Bronchial epithelial cell (primary cell): Measurements from ENCODE around the gene HHIPL1. TPM values are rescaled to one million over a fixed set of nuclear protein-coding genes. Genes with fewer than 3 reads are reported as not detected.
A peak's percentile ranks its signal among the peaks of the same experiment; 100 is the strongest.

ENCODE experiments used
- DNase-seq: peaks from one replicate; pipeline ENCODE4 v3.0.0-alpha.2; 2010; ENCODE audit warnings: low read depth
- FAIRE-seq: peaks from 2 replicates; lab custom pipeline; 2011; peaks lifted over from hg19 to GRCh38; lab: Jason Lieb, UNC
- H3K27me3 ChIP-seq: 2 replicates; pipeline ENCODE4 v1.5.1; 2011; ENCODE audit warnings: low read length; ENCODE audit not compliant: control insufficient read depth, insufficient read depth
- H3K36me3 ChIP-seq: 2 replicates; pipeline ENCODE4 v1.5.1; 2011; ENCODE audit warnings: low read length; ENCODE audit not compliant: control insufficient read depth, insufficient read depth
- H3K4me3 ChIP-seq: 2 replicates; pipeline ENCODE4 v1.5.1; 2011; ENCODE audit warnings: mild to moderate bottlenecking, low read depth, low read length, control low read depth
- total RNA-seq: library from RNA; depleted of rRNA; stranded (reverse); fragments of >200 nt; gene quantifications from 2 replicates; pipeline ENCODE4 v1.2.1, GENCODE V29; 2014
- TF ChIP-seq, protein P1 (sequence below): IDR thresholded peaks from 2 replicates; pipeline ENCODE4 v1.5.1; 2011; ENCODE audit warnings: mild to moderate bottlenecking, moderate library complexity, low read length, control low read depth, inconsistent platforms; ENCODE audit not compliant: insufficient read depth, severe bottlenecking

Gene HHIPL1
- total RNA-seq, 1 donor from 2014 or later: 0.53 TPM

DNA sequence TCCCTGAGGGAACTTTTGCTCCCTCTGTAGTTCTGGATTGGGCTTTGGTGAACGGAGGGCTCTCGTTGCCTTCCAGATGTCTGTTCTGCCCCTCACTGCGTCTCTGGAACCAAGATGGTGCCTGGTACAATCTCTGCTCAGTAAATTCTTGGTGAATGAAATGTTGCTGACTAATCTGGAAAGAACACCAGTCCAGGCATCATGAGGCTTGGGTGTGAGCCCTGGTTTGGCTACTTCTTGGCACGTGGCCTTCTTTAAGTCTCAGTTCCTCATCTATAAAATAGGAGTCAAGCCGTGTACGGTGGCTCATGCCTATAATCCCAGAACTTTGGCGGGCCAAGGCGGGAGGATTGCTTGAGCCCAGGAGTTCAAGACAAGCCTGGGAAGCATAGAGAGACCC lies 4.3 kb downstream of the HHIPL1 start:
- Histone ChIP-seq H3K27me3 (peaks cover 2% of the 10 kb centered on the region), H3K4me3 (no peak overlapping the region), H3K36me3 (no peaks in the 10 kb centered on the region)
- no peak for FAIRE-seq
- peak; percentile 18 for DNase-seq
- TF ChIP-seq, protein P1, sequence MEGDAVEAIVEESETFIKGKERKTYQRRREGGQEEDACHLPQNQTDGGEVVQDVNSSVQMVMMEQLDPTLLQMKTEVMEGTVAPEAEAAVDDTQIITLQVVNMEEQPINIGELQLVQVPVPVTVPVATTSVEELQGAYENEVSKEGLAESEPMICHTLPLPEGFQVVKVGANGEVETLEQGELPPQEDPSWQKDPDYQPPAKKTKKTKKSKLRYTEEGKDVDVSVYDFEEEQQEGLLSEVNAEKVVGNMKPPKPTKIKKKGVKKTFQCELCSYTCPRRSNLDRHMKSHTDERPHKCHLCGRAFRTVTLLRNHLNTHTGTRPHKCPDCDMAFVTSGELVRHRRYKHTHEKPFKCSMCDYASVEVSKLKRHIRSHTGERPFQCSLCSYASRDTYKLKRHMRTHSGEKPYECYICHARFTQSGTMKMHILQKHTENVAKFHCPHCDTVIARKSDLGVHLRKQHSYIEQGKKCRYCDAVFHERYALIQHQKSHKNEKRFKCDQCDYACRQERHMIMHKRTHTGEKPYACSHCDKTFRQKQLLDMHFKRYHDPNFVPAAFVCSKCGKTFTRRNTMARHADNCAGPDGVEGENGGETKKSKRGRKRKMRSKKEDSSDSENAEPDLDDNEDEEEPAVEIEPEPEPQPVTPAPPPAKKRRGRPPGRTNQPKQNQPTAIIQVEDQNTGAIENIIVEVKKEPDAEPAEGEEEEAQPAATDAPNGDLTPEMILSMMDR: no peak

DNA sequence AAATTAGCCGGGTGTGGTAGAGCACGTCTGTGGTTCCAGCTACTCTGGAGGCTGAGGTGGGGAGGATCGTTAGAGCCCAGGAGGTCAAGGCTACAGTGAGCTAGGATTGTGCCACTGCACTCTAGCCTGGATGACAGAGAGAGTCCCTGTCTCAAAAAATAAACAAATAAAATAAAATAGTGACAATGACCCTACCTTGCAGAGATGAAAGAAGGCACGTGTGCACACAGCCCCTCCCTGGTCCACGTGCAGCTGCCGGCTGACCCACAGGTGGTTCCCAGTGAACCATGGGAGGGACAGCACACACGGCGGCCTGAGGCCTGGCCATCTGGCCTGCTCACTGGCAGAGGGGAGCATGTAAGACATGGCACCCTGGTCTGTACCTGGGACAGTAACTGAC lies 4.7 kb downstream of the HHIPL1 start:
- DNase-seq (no peak), FAIRE-seq (no peak)
- H3K4me3 ChIP-seq: no peak overlapping the region
- H3K36me3 ChIP-seq: no peaks in the 10 kb centered on the region
- no peaks in the 10 kb centered on the region for H3K27me3 ChIP-seq
- TF ChIP-seq, protein P1: no peak

DNA sequence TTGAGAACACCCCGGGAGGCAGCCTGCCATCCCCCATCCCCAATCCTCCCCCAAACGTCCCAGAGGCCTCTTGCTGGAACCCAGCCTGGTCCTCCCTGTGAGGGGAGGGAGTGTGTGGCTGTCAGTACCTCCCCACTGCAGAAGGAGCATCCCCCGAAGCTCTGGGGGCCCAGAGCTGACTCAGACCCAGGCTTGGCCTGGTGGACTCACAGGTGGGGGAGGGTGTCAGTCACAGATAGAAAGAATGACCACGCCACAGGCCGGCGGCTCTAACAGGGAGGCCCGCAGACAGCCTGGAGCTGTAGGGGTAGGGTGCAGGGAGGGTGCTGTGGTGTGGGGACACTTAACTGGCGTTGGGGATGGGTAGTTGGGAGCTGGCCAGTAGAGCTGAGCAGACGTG lies 5.3 kb downstream of the HHIPL1 start:
- DNase-seq (no peak), FAIRE-seq (no peak)
- TF ChIP-seq, protein P1: no peak
- Histone ChIP-seq H3K36me3 (no peaks in the 10 kb centered on the region), H3K27me3 (no peaks in the 10 kb centered on the region), H3K4me3 (no peak overlapping the region)

DNA sequence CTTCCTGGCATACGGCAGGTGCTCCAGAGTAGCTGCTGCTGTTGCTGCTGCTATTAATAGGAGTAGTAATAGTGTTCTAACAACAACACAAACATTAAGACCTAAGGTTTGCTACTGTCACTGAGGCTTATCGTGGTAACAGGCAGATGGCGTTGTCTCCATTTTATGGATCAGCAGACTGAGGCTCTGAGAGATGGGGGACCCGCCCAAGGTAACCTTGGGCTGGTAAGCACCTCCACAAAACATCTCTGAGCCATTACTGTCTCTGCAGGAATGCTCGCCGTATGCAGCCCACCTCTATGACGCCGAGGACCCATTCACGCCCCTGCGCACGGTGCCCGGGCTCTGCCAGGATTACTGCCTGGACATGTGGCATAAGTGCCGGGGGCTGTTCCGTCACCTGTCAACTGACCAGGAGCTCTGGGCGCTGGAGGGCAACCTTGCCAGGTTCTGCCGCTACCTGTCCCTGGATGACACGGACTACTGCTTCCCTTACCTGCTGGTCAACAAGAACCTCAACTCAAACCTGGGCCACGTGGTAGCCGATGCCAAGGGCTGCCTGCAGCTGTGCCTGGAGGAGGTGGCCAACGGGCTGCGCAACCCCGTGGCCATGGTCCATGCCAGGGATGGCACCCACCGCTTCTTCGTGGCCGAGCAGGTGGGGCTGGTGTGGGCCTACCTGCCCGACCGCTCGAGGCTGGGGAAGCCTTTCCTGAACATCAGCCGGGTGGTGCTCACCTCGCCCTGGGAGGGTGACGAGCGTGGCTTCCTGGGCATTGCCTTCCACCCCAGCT lies 7.2 kb downstream of the HHIPL1 start:
- peaks cover 7% of the 10 kb centered on the region for H3K27me3 ChIP-seq
- FAIRE-seq: no peak
- no peak for DNase-seq
- H3K4me3 ChIP-seq: no peak overlapping the region
- TF ChIP-seq, protein P1: no peak
- H3K36me3 ChIP-seq: no peaks in the 10 kb centered on the region

DNA sequence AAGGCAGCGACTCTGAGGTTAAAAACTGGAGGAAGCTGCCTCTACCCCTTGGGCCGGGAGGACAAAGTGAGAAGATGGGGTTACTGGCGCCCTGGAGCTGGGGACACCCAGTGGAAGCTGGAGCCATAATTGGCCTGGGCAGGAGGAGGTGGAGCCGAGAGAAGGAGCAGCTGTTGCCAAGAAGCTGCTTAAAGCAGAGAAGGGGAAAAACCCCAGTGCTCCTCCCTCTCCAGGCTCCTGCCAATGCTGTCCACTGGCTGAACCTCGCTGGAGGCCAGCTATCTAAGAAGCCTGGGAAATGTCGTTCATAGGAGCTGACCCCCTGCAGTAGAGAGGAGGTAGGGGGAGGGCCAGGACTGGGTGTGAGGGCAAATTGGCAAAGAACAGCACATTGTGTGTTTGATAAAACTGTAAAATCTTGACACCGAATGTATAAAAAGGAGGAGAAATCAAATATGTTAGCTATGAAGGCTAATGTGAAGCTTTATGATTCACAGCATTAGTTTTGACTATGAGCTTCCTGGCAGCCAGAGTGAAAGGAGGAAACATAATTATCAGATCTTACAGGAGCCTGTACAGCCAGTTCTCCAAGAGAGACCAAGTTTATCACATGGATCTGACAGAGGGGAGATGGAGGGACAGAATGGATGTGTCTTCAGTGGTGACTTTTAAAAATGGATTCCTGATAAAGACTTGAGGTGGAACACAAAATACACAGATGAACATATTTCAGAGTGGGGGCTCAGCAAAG lies 9.5 kb downstream of the HHIPL1 start:
- DNase-seq (peak; percentile 29), FAIRE-seq (peak; percentile 79)
- no peak overlapping the region for H3K4me3 ChIP-seq
- H3K36me3 ChIP-seq: no peaks in the 10 kb centered on the region
- H3K27me3 ChIP-seq: peaks cover 22% of the 10 kb centered on the region
- TF ChIP-seq, protein P1: no peak
